ENCODE measurements around the gene TRIM7. TPM values are rescaled to one million over a fixed set of nuclear protein-coding genes. Genes with fewer than 3 reads are reported as not detected.

The TRIM7 gene
- total and polyA plus RNA-seq, 2 experiments from 2014 or later: 3.1 to 6.8 TPM

DNA sequence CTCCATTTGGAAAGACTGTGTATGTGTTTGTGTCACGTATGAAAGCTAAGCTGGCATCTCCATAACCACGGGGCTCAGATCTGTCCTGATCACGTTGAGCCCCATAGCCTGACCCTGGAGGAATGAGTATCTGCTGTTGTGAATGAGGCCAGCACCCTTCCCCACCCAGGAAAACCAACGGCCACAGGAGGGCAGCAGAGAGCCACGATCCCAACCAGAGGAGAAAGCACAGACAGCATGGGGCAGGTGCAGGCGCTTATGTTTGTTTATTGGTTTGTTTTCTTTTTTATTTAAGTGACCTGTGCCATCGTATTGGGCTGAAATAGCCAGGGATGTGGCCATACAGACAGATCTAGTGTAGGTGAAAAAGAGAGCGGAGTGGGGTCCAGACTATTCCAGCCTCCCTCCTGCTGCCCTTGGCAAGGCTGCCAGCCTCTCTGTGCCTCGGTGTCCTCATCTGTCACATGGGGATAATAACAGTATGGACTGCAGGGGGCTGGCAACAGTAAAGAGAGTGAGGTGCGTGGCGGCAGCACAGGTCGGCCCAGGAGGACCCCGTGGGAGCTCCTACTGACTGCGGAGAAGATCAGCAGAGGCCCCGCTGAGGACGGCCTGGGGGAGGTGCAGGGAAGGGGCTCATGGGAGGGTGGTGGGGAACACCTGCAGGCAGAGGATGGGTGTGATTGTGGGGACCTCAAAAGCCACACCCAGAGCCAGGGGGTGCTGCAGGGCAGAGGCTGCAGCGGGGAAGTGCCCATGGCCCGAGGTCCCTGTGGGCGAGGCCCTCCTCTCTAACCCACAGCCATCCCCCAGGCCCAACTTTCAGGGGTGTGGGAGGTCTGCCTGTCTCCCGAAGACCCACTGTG lies 45.5 kb downstream of the TRIM7 start:
- Histone ChIP-seq H3F3A (ENCODE audit: insufficient read depth) (peaks cover 11% of the 10 kb centered on the region), H3K9me2 (ENCODE audit: insufficient read depth) (no peaks in the 10 kb centered on the region), H3K4me1 (ENCODE audit: insufficient read depth) (peaks cover 3% of the 10 kb centered on the region; the same call in 1 of the 2 replicates), H3K9me3 (ENCODE audit: low read depth) (no peaks in the 10 kb centered on the region), H3K4me2 (ENCODE audit: unreplicated experiment) (no peak overlapping the region), H4K20me1 (ENCODE audit: insufficient read depth) (no peaks in the 10 kb centered on the region), H3K36me3 (ENCODE audit: low read depth) (no peaks in the 10 kb centered on the region), H2AFZ (peak overlapping the region; percentile 88; the same call in 1 of the 2 replicates), H3K27ac (peak overlapping the region; percentile 87), H3K27me3 (replicated peaks; ENCODE audit: insufficient read depth) (peaks cover 5% of the 10 kb centered on the region), H3K4me3 (no peak overlapping the region), H3K9ac (peak overlapping the region; percentile 81), H3K79me2 (ENCODE audit: insufficient read depth) (no peaks in the 10 kb centered on the region)
- whole genome bisulfite sequencing, 2 experiments (ENCODE audit: low coverage in 1 of 2, low lambda C conversion rate in 2 of 2, missing lambda C conversion rate in 2 of 2): 46 to 48% methylated on average over 16 to 20 of the region's 20 CpGs
- in situ Hi-C loops (cut with MboI): no loop called here
- TF ChIP-seq EZH2 (IDR thresholded peaks at IDR 0.05; ENCODE audit: insufficient read depth, poor library complexity, severe bottlenecking) (no peak), EZH2phosphoT487 (IDR thresholded peaks at IDR 0.05; ENCODE audit: insufficient read depth, low read depth) (no peak)
- DNase-seq: peak; percentile 80

- Histone ChIP-seq H3K4me3 (no peak overlapping the region), H3K4me2 (ENCODE audit: unreplicated experiment) (no peak overlapping the region), H3K27ac (no peak overlapping the region), H3K9me3 (ENCODE audit: low read depth) (no peaks in the 10 kb centered on the region), H3K27me3 (replicated peaks; ENCODE audit: insufficient read depth) (peaks cover 5% of the 10 kb centered on the region), H3K9ac (no peak overlapping the region), H3K9me2 (ENCODE audit: insufficient read depth) (no peaks in the 10 kb centered on the region), H3K36me3 (ENCODE audit: low read depth) (no peaks in the 10 kb centered on the region), H3F3A (ENCODE audit: insufficient read depth) (peaks cover 11% of the 10 kb centered on the region), H3K4me1 (ENCODE audit: insufficient read depth) (peaks cover 3% of the 10 kb centered on the region; the same call in 1 of the 2 replicates), H3K79me2 (ENCODE audit: insufficient read depth) (no peaks in the 10 kb centered on the region), H2AFZ (no peak overlapping the region), H4K20me1 (ENCODE audit: insufficient read depth) (no peaks in the 10 kb centered on the region)
- no peak for DNase-seq
- 77 to 90% methylated on average over 3 of the region's 3 CpGs for WGBS, 2 experiments (ENCODE audit: low coverage in 1 of 2, low lambda C conversion rate in 2 of 2, missing lambda C conversion rate in 2 of 2)
- in situ Hi-C loops (cut with MboI): no loop called here
- TF ChIP-seq EZH2phosphoT487 (IDR thresholded peaks at IDR 0.05; ENCODE audit: insufficient read depth, low read depth): no peak
- no peak for TF ChIP-seq EZH2 (IDR thresholded peaks at IDR 0.05; ENCODE audit: insufficient read depth, poor library complexity, severe bottlenecking)
These were observed 46.1 kb downstream of the TRIM7 start for GRCh38 chr5:181158869-181159268.

GRCh38 chr5:181156758-181157157 lies 48.2 kb downstream of the TRIM7 start:
- Histone ChIP-seq H3K4me1 (ENCODE audit: insufficient read depth) (peaks cover 3% of the 10 kb centered on the region; the same call in 1 of the 2 replicates), H3K9ac (no peak overlapping the region), H4K20me1 (ENCODE audit: insufficient read depth) (no peaks in the 10 kb centered on the region), H3K9me3 (ENCODE audit: low read depth) (no peaks in the 10 kb centered on the region), H3K4me3 (no peak overlapping the region), H3K4me2 (ENCODE audit: unreplicated experiment) (no peak overlapping the region), H3K9me2 (ENCODE audit: insufficient read depth) (no peaks in the 10 kb centered on the region), H3K27ac (no peak overlapping the region), H3K36me3 (ENCODE audit: low read depth) (no peaks in the 10 kb centered on the region), H2AFZ (no peak overlapping the region), H3K79me2 (ENCODE audit: insufficient read depth) (no peaks in the 10 kb centered on the region), H3K27me3 (replicated peaks; ENCODE audit: insufficient read depth) (peaks cover 5% of the 10 kb centered on the region), H3F3A (ENCODE audit: insufficient read depth) (peaks cover 11% of the 10 kb centered on the region)
- in situ Hi-C loops (cut with MboI): no loop called here
- DNase-seq: no peak
- whole genome bisulfite sequencing, 2 experiments (ENCODE audit: low coverage in 1 of 2, low lambda C conversion rate in 2 of 2, missing lambda C conversion rate in 2 of 2): 25 to 28% methylated on average over 3 of the region's 3 CpGs
- no peak for TF ChIP-seq EZH2phosphoT487 (IDR thresholded peaks at IDR 0.05; ENCODE audit: insufficient read depth, low read depth)
- no peak for TF ChIP-seq EZH2 (IDR thresholded peaks at IDR 0.05; ENCODE audit: insufficient read depth, poor library complexity, severe bottlenecking)

GRCh38 chr5:181153814-181154213 lies 51.2 kb downstream of the TRIM7 start:
- Histone ChIP-seq H3K4me3 (no peak overlapping the region), H4K20me1 (ENCODE audit: insufficient read depth) (no peaks in the 10 kb centered on the region), H3K4me2 (ENCODE audit: unreplicated experiment) (no peak overlapping the region), H3K27me3 (replicated peaks; ENCODE audit: insufficient read depth) (peaks cover 9% of the 10 kb centered on the region), H2AFZ (no peak overlapping the region), H3F3A (ENCODE audit: insufficient read depth) (no peaks in the 10 kb centered on the region), H3K27ac (no peak overlapping the region), H3K9ac (no peak overlapping the region), H3K9me2 (ENCODE audit: insufficient read depth) (no peaks in the 10 kb centered on the region), H3K36me3 (ENCODE audit: low read depth) (no peaks in the 10 kb centered on the region), H3K9me3 (ENCODE audit: low read depth) (no peaks in the 10 kb centered on the region), H3K79me2 (ENCODE audit: insufficient read depth) (no peaks in the 10 kb centered on the region), H3K4me1 (ENCODE audit: insufficient read depth) (no peaks in the 10 kb centered on the region)
- WGBS, 2 experiments (ENCODE audit: low coverage in 1 of 2, low lambda C conversion rate in 2 of 2, missing lambda C conversion rate in 2 of 2): 70 to 71% methylated on average over 5 of the region's 5 CpGs
- TF ChIP-seq EZH2phosphoT487 (IDR thresholded peaks at IDR 0.05; ENCODE audit: insufficient read depth, low read depth): no peak
- no peak for TF ChIP-seq EZH2 (IDR thresholded peaks at IDR 0.05; ENCODE audit: insufficient read depth, poor library complexity, severe bottlenecking)
- no peak for DNase-seq
- in situ Hi-C loops (cut with MboI): no loop called here
